ENCODE measurements around the gene SPIRE1.

DNA sequence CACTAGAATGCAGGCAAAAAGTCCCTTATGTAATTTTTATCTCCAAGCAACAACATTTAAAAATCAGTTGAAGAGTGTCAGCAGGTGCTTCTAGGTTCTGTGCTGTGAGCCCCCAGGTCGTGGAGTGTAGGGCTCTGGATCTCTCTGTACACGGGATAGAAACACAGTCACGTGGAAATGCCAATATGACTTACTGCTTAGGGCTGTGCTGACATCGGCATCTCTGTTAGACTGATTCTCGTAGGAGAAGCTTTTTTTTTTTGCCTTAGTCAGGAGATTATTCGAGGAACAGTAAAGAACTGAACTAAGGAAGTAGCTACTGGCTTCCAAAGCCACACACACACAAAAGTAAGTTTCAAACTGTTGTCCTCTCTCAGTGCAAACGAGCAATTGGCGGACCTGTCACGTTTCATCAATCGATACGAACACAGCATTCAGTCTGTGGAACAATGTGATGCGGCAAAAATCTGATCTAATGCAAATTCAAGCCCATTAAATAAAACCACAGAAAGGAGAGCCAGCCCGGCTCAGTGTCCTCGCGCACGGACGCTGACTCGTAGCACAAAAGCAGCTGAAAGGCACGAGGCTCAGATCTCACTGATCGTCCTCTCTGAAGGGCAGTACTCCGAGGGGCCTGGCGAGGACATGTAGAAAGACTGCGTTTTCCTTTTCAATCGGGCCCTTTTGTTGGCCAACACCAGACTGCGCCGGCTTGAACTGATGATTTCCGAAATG lies 208.7 kb downstream of the SPIRE1 start:
- TF ChIP-seq CTCF (IDR thresholded peaks at IDR 0.05; ENCODE audit: insufficient read depth, low read length, poor library complexity, severe bottlenecking) = no peak
- TF ChIP-seq EZH2phosphoT487 (conservative IDR thresholded peaks at IDR 0.05; ENCODE audit: low read length) = no peak
